HG03280 (cell line): ENCODE data around the gene IL33.
A peak's percentile ranks its signal among the peaks of the same experiment; 100 is the strongest.
"Not testable (repeated sequence)": the region's sequence is repeated elsewhere in the genome, so short reads cannot be mapped to it uniquely, and the experiment has no call there.

Source experiments
- ATAC-seq: cut with Tn5 transposase; IDR thresholded peaks from one replicate; pipeline ENCODE4 v1.9.1; 2021; ENCODE audit warnings: mild to moderate bottlenecking, moderate library complexity; ENCODE audit not compliant: unreplicated experiment

IL33 gene

GRCh38 chr9:6215562-6215961, at the start of gene IL33:
TSS of gene IL33 (plus strand) at chr9:6215807. CDS start at chr9:6241695, 25,888 bp downstream.
- ATAC-seq: no peak

- ATAC-seq: no peak
These were observed 43.9 kb upstream of the IL33 start for GRCh38 chr9:6171667-6172066.

- ATAC-seq: no peak
These were observed 41.7 kb upstream of the IL33 start for GRCh38 chr9:6173914-6174313.

- ATAC-seq: not testable (repeated sequence)
These were observed 32.9 kb upstream of the IL33 start for GRCh38 chr9:6182549-6183226.

- ATAC-seq: no peak
These were observed 32.4 kb upstream of the IL33 start for GRCh38 chr9:6183227-6183551.

- no peak for ATAC-seq
These were observed 32.0 kb upstream of the IL33 start for GRCh38 chr9:6183627-6184026.

GRCh38 chr9:6184749-6185645, 30.6 kb upstream of the IL33 start:
- ATAC-seq: peak; percentile 86

- no peak for ATAC-seq
These were observed 28.9 kb upstream of the IL33 start for GRCh38 chr9:6186691-6187090.

- ATAC-seq: no peak
These were observed 28.3 kb upstream of the IL33 start for GRCh38 chr9:6187272-6187671.

GRCh38 chr9:6188466-6188865, 27.1 kb upstream of the IL33 start:
- no peak for ATAC-seq

- no peak for ATAC-seq
These were observed 26.7 kb upstream of the IL33 start for GRCh38 chr9:6188906-6189305.

GRCh38 chr9:6194934-6195333, 20.7 kb upstream of the IL33 start:
- no peak for ATAC-seq

- no peak for ATAC-seq
These were observed 19.8 kb upstream of the IL33 start for GRCh38 chr9:6195714-6196360.

- no peak for ATAC-seq
These were observed 18.3 kb upstream of the IL33 start for GRCh38 chr9:6197330-6197729.

GRCh38 chr9:6198251-6198650, 17.4 kb upstream of the IL33 start:
- no peak for ATAC-seq

GRCh38 chr9:6199596-6199995, 16.0 kb upstream of the IL33 start:
- ATAC-seq: no peak

GRCh38 chr9:6200761-6201160, 14.8 kb upstream of the IL33 start:
- no peak for ATAC-seq

- ATAC-seq: no peak
These were observed 5.6 kb upstream of the IL33 start for GRCh38 chr9:6209966-6210365.

GRCh38 chr9:6212722-6213375, 2.8 kb upstream of the IL33 start:
- no peak for ATAC-seq

- no peak for ATAC-seq
These were observed 1.2 kb upstream of the IL33 start for GRCh38 chr9:6214434-6214833.

- ATAC-seq: no peak
These were observed 704 bp upstream of the IL33 start for GRCh38 chr9:6214903-6215302.
